ENCODE results near the gene UROS. TPM values are rescaled to one million over a fixed set of nuclear protein-coding genes. Genes with fewer than 3 reads are reported as not detected.

Gene UROS
- total RNA-seq, 1 experiment from 2014 or later = 143 TPM

DNA sequence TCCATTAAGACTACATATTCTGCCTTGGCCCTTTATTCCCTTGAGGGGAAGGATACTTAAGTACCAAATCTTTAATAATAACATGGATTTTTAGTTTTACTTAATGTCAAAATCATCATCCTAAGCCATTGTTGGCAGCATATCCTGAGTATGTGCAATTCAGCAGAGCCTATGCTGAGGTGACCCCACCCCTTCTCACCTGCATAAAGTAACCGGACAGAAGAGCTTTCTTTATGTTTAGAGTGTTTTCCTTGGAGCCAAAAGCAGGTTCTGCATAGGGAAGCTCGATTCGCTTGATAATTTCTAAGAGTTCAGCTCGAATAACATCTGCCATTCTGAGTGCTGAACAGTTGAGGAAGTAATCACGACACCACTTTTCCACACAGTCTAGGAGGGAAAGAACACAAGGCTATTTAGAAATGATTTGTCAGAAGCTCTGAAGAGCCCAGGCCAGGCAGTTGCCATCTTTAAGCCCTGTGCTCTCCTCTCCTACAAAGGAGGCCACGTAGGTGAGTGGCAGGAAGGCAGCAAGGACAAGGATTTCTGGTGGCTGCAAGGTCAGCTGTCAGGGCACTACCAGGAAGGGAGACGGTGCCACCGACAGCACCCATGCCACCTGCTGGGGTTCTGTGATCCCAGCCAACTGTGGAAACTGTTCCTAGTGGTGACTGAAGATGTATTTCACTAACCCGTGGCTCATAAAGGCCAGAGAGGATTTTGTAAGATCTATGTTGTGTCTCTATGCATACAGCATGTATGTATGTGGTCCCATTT, 15.9 kb upstream of the UROS start:
- in situ Hi-C loops (cut with HindIII; ENCODE audit: low sequenced_read_pairs) = no loop called here
- no peak for DNase-seq (ENCODE audit: low spot score)

DNA sequence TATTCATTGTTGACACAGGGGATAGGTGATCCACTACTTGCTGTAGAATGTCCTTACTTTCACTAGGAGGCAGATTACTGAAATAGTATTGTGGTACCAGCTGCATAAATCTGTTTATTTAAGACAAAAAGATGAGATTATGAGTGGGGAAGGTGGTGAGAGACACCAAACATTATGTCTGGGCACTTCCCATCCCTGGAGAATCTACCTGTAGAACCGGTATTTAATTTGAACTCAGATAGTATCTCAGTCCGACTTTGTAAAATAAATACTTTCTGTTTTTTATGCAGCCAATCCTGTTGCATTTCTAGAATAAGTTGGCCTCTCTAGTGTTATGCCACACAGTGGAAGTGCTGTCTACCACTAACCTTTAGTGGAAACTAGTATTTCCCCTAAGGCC, 13.7 kb upstream of the UROS start:
- no peak for DNase-seq (ENCODE audit: low spot score)
- in situ Hi-C loops (cut with HindIII; ENCODE audit: low sequenced_read_pairs) = no loop called here

- in situ Hi-C loops (cut with HindIII; ENCODE audit: low sequenced_read_pairs) = no loop called here
- DNase-seq (ENCODE audit: low spot score) = no peak
Measured at GRCh38 chr10:125828311-125828710, 5.3 kb upstream of the UROS start.

DNA sequence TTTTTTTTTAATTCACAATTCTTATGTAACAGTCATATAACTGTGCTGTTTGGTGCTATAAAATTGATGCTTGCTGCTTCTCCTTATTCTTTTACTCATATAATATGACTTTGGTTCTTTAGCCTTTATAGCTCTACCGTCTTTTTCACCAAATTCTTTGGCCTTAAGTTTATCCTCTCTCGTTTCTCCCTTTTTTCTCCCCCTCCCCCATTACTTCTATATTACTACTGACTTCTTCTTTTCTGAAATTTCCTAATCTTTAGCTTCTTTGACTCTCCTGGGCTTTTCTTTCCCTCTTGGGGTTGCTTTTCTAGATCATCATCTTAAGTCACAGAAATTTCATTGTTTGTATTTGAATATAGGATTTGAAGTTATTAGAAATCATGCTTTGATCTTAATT, 4.1 kb upstream of the UROS start:
- in situ Hi-C loops (cut with HindIII; ENCODE audit: low sequenced_read_pairs) = no loop called here

DNA sequence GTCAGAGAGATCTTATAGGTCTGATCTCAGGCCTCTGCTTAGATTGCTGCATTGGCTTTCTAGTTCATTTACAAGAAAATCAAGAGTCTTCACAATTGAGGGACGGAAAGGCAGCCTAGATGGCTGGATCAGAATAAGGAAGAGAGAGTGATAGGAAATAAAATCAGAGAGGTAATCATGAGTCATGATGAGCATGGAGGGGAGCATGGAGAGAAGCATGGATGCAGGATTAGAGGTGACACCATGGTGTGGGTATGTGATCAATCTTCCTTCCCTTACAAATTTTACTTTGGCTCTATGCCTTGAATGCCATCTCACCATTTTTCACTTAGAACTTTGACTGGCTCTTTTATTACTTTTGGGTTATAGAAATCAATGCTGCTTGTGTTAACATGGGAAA, 1.7 kb upstream of the UROS start:
- DNase-seq (ENCODE audit: low spot score) = no peak
- in situ Hi-C loops (cut with HindIII; ENCODE audit: low sequenced_read_pairs) = no loop called here

More for the DNA sequence above, 4.1 kb upstream of the UROS start:
- DNase-seq (ENCODE audit: low spot score) = no peak

DNA sequence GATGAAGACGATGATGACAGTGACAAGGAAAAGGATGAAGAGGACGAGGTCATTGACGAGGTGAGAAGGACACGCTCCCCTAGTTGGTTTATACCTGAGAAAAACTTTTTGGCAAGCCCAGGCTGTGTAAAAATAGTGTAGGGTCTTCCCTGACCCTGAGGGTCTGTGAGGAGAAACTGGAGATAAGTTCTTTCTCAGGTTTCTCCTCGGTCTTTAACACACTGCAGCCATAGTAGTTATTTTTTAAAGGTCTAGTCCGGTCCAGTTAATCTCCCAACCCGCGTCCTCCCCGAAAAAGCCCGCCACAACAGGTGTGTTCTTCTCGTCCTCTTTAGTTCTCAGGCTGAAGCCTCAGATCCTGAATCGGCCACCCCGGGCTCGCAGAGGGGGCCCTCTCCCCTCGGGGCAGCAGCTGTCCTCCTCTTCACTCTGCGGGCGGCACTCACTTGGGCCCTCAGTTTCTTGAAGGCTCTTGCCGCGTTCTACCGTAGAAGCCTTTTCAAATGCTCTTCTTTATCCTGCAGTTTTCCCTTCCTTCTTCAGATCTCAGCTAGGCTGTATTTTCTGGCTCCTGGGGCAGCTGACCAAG, 699 bp upstream of the UROS start:
- in situ Hi-C loops (cut with HindIII; ENCODE audit: low sequenced_read_pairs) = no loop called here
- no peak for DNase-seq (ENCODE audit: low spot score)

GRCh38 chr10:125820701-125821100, 2.4 kb downstream of the UROS start:
- DNase-seq (ENCODE audit: low spot score) = no peak
- in situ Hi-C loops (cut with HindIII; ENCODE audit: low sequenced_read_pairs) = no loop called here

- in situ Hi-C loops (cut with HindIII; ENCODE audit: low sequenced_read_pairs) = no loop called here
- DNase-seq (ENCODE audit: low spot score) = no peak
Measured at GRCh38 chr10:125817337-125817946, 5.6 kb downstream of the UROS start.

- no peak for DNase-seq (ENCODE audit: low spot score)
- in situ Hi-C loops (cut with HindIII; ENCODE audit: low sequenced_read_pairs) = no loop called here
Measured at GRCh38 chr10:125816548-125816947, 6.5 kb downstream of the UROS start.

- no peak for DNase-seq (ENCODE audit: low spot score)
- in situ Hi-C loops (cut with HindIII; ENCODE audit: low sequenced_read_pairs) = no loop called here
Measured at GRCh38 chr10:125815764-125816163, 7.3 kb downstream of the UROS start.

- DNase-seq (ENCODE audit: low spot score) = no peak
- in situ Hi-C loops (cut with HindIII; ENCODE audit: low sequenced_read_pairs) = no loop called here
Measured at GRCh38 chr10:125812128-125812750, 10.8 kb downstream of the UROS start.

GRCh38 chr10:125811251-125811650, 11.8 kb downstream of the UROS start:
- in situ Hi-C loops (cut with HindIII; ENCODE audit: low sequenced_read_pairs) = no loop called here
- no peak for DNase-seq (ENCODE audit: low spot score)

GRCh38 chr10:125808047-125808446, 15.0 kb downstream of the UROS start:
- DNase-seq (ENCODE audit: low spot score) = no peak
- in situ Hi-C loops (cut with HindIII; ENCODE audit: low sequenced_read_pairs) = no loop called here

DNA sequence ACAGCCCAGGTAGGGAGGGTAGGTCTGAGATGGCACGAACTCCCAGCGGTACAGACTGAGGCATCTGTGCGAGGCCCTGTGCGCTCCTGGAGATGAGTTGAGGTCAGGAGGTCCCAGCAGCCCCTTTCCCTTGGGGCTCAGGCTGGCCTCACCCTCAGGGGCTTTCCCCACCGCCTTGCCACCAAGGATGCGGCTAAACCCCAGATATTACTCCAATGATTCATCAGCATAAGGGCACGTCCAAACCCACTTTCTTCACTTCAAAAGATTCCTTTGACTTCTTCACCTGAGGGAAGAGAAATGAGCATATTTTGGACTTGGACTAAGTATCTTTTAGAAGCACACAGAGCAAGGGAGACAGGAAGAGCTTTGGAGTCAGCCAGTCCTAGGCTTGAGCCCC, 20.3 kb downstream of the UROS start:
- DNase-seq (ENCODE audit: low spot score) = no peak
- in situ Hi-C loops (cut with HindIII; ENCODE audit: low sequenced_read_pairs) = no loop called here

DNA sequence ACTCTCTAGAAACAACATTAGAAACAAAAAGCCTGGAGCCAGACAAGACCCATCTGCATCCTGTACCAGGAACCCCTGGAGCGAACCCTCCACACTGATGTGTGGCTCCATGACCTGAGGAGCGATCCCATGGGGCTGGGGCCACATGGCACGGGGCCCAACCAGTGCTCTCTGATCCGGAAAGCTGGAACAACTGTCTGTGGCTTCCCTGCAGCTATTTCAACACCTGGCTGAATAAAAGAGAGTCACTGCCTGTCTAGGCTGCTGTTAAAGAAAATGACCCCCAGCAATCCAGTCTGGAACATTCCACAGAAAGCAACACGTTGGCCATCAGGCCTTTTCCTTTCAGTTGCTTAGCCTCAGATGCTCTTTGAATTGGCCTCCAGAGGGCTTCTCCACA, 20.9 kb downstream of the UROS start:
- in situ Hi-C loops (cut with HindIII; ENCODE audit: low sequenced_read_pairs) = no loop called here
- DNase-seq (ENCODE audit: low spot score) = no peak

- in situ Hi-C loops (cut with HindIII; ENCODE audit: low sequenced_read_pairs) = no loop called here
- DNase-seq (ENCODE audit: low spot score) = no peak
Measured at GRCh38 chr10:125801574-125801973, 21.5 kb downstream of the UROS start.

DNA sequence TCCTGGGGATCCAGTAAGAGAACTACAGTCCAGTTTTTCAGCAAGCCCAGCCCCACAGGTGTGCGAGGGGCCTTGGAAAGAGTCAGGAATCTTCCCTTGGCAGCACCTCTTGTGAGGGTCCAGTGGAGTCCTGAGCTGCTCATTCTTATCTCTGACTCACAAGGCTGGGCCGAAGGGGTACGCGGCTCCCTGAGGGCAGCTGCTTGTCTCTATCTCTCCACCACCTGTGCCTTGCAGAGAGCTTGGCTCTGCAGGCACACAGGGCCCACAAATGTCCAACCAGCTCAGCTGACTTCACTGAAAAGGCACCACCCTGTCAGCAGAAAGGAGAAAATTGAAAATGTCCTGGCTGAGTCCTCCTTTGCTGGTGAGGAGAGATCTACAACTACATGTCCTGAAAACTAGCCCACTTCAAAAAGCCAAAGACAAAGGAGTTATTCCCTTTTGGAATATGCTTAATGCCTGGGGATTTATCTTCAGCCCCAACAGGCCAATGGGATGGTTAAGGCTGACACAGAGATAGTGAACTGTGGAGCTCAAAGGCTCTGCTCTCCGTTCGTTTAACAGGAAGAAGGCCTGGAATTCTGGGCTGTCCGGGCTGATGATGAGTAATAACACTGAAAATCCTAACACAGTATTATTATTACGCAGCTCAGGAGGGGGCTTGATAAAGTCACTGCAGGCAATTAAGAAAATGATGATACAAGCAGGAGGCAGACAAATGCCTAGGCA, 23.4 kb downstream of the UROS start:
- no peak for DNase-seq (ENCODE audit: low spot score)

DNA sequence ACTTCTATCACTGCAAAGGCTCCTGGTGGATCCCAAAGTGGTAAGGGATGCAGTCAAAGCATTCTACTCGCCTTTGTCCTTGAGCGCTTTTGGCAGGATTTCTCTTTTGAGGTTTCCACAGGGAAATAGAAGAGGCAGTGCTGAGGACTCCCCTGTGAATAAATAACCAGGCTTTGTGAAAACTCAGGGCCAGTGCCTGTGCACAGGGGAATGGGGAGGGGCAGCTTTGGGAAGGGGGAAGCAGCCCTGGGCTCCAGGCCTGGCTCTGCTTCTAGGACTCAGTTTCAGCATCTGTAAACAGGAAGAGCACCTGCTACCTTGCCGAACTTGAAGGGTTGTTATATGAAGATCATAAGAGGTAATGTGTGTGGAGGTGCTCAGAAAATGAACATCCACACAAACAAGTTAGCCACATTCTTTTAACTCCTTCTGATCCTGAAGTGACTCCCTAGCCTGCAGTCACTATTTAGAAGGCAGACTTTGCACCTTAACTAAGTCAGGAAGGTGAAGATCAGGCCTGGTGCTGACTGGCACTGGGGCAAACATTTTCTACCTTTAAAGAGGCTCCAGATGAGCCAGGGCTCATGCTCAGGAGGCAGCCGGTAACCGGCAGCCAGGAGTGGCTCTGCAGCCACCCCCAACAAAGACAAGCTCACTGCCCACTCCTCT, 24.9 kb downstream of the UROS start:
- no peak for DNase-seq (ENCODE audit: low spot score)
- in situ Hi-C loops (cut with HindIII; ENCODE audit: low sequenced_read_pairs) = no loop called here

More for the DNA sequence above, 23.4 kb downstream of the UROS start:
- in situ Hi-C loops (cut with HindIII; ENCODE audit: low sequenced_read_pairs) = no loop called here

- no peak for DNase-seq (ENCODE audit: low spot score)
- in situ Hi-C loops (cut with HindIII; ENCODE audit: low sequenced_read_pairs) = no loop called here
Measured at GRCh38 chr10:125797424-125797823, 25.6 kb downstream of the UROS start.

All from G401 (cell line).